H1 (cell line): ENCODE data around the gene SOST. TPM values are rescaled to one million over a fixed set of nuclear protein-coding genes. Genes with fewer than 3 reads are reported as not detected.

Experiments used
- BRCA1 ChIP-seq: IDR thresholded peaks from 2 replicates; pipeline ENCODE4 v1.6.1; 2012; ENCODE audit warnings: low read depth, low read length, improper control_type of control experiment
- CTBP2 ChIP-seq: IDR thresholded peaks from 2 replicates; pipeline ENCODE4 v1.7.0; 2011; ENCODE audit warnings: borderline replicate concordance, mild to moderate bottlenecking, moderate library complexity, mixed read lengths, low read length; ENCODE audit not compliant: insufficient read depth, insufficient read length
- polyA plus RNA-seq, 7 experiments: library from polyadenylated mRNA; depleted of rRNA in 3 of 7; stranded (reverse) in 5 of 7; unstranded in 2 of 7; fragments of >200 nt in 5 of 7; fragments of 200-250 nt in 2 of 7; gene quantifications; 1 replicate in 5 of 7; 2 replicates in 1 of 7; 4 replicates in 1 of 7; pipeline versions ENCODE4 v1.2.1 to v1.2.3, GENCODE V29; 2011 to 2013; ENCODE audit warnings: missing spikeins in 2 of 7, mixed read lengths in 2 of 7
- total RNA-seq: library from RNA; stranded (reverse); fragmentation: NEBNext Ultra II Directional; extraction: Animal tissue kit (Norgen Biotek cat#: 25700); gene quantifications from 2 replicates; pipeline ENCODE4 v1.2.1, GENCODE V29; 2021

Gene SOST
- total and polyA plus RNA-seq, 2 of the 8 experiments (the other 6 are each of a cell fraction or from before 2014, with no cell fraction given) = 0.08 TPM; not detected in 1

DNA sequence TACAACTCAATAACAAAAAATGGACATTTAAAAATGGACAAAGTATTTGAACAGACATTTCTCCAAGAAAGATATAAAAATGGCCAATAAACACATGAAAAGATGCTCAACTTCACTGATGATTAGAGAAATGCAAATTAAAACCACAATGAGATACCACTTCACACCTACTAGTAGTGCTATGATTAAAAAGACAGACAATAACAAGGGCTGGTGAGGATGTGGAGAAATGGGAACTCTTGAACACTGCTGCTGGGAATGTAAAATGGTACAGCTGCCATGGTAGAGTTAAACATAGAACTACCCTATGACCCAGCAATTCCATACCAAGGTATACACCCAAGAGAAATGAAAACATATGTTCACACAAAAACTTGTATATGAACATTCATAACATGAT is 46.5 kb upstream of the SOST start (continued):
- TF ChIP-seq BRCA1 = no peak
- TF ChIP-seq CTBP2 = no peak
- TF ChIP-seq, all 59 proteins: peak for 0
